ENCODE data around the gene ZBTB20.
"Not testable (repeated sequence)": the region's sequence is repeated elsewhere in the genome, so short reads cannot be mapped to it uniquely, and the experiment has no call there.

ZBTB20 gene

GRCh38 chr3:114823061-114823460, 324.0 kb downstream of the ZBTB20 start:
- H3K27ac ChIP-seq (ENCODE audit: low read length) = no peak overlapping the region
- H3K27me3 ChIP-seq (ENCODE audit: insufficient read depth, low read length, poor library complexity) = no peaks in the 10 kb centered on the region
- H3K9me3 ChIP-seq (ENCODE audit: insufficient read depth, low read length, severe bottlenecking) = no peaks in the 10 kb centered on the region
- H4K20me1 ChIP-seq (ENCODE audit: insufficient read depth, low read length) = no peaks in the 10 kb centered on the region
- no peak overlapping the region for H3K4me2 ChIP-seq (ENCODE audit: insufficient read depth, low read length)
- ATAC-seq (ENCODE audit: insufficient read depth, low read depth) (no peak), DNase-seq (no peak)
- H3K4me3 ChIP-seq (ENCODE audit: low read depth in 1 of 2, low read length in 2 of 2) = no peak overlapping the region
- no peaks in the 10 kb centered on the region for H3K36me3 ChIP-seq (ENCODE audit: insufficient read depth, low read length)
- H3K9ac ChIP-seq (ENCODE audit: low read depth, low read length) = no peak overlapping the region
- TF ChIP-seq EZH2 (IDR thresholded peaks at IDR 0.05; ENCODE audit: borderline replicate concordance, low read depth, low read length, severe bottlenecking) = no peak
- no peak for TF ChIP-seq CTCF (IDR thresholded peaks at IDR 0.05; ENCODE audit: borderline replicate concordance, extremely low read depth, low read length, poor library complexity, severe bottlenecking)
- no peak overlapping the region for H2AFZ ChIP-seq (ENCODE audit: low read depth, low read length)
- H3K79me2 ChIP-seq (ENCODE audit: insufficient read depth, low read length) = no peaks in the 10 kb centered on the region
- H3K4me1 ChIP-seq (ENCODE audit: insufficient read depth, low read length) = no peaks in the 10 kb centered on the region

- Histone ChIP-seq H3K4me1 (ENCODE audit: insufficient read depth, low read length) (no peaks in the 10 kb centered on the region), H3K79me2 (ENCODE audit: insufficient read depth, low read length) (no peaks in the 10 kb centered on the region), H3K27me3 (ENCODE audit: insufficient read depth, low read length, poor library complexity) (no peaks in the 10 kb centered on the region), H3K27ac (ENCODE audit: low read length) (no peak overlapping the region), H3K36me3 (ENCODE audit: insufficient read depth, low read length) (no peaks in the 10 kb centered on the region), H3K9ac (ENCODE audit: low read depth, low read length) (no peak overlapping the region), H2AFZ (ENCODE audit: low read depth, low read length) (no peak overlapping the region), H4K20me1 (ENCODE audit: insufficient read depth, low read length) (no peaks in the 10 kb centered on the region), H3K4me3 (ENCODE audit: low read depth in 1 of 2, low read length in 2 of 2) (no peak overlapping the region), H3K4me2 (ENCODE audit: insufficient read depth, low read length) (no peak overlapping the region), H3K9me3 (ENCODE audit: insufficient read depth, low read length, severe bottlenecking) (no peaks in the 10 kb centered on the region)
- ATAC-seq (ENCODE audit: insufficient read depth, low read depth) = no peak
- no peak for DNase-seq
- TF ChIP-seq EZH2 (IDR thresholded peaks at IDR 0.05; ENCODE audit: borderline replicate concordance, low read depth, low read length, severe bottlenecking) (no peak), CTCF (IDR thresholded peaks at IDR 0.05; ENCODE audit: borderline replicate concordance, extremely low read depth, low read length, poor library complexity, severe bottlenecking) (no peak)
These were observed 331.0 kb downstream of the ZBTB20 start for GRCh38 chr3:114816052-114816451.

- H3K4me1 ChIP-seq (ENCODE audit: insufficient read depth, low read length); H3K9me3 ChIP-seq (ENCODE audit: insufficient read depth, low read length, severe bottlenecking); H3K4me2 ChIP-seq (ENCODE audit: insufficient read depth, low read length); H3K79me2 ChIP-seq (ENCODE audit: insufficient read depth, low read length); H3K4me3 ChIP-seq (ENCODE audit: low read depth in 1 of 2, low read length in 2 of 2); H4K20me1 ChIP-seq (ENCODE audit: insufficient read depth, low read length); H3K27me3 ChIP-seq (ENCODE audit: insufficient read depth, low read length, poor library complexity); ATAC-seq (ENCODE audit: insufficient read depth, low read depth); H3K36me3 ChIP-seq (ENCODE audit: insufficient read depth, low read length); H3K27ac ChIP-seq (ENCODE audit: low read length); DNase-seq; H3K9ac ChIP-seq (ENCODE audit: low read depth, low read length); H2AFZ ChIP-seq (ENCODE audit: low read depth, low read length): not testable (repeated sequence)
These were observed 334.4 kb downstream of the ZBTB20 start for GRCh38 chr3:114812541-114813238.

- H3K27me3 ChIP-seq (ENCODE audit: insufficient read depth, low read length, poor library complexity) = no peaks in the 10 kb centered on the region
- no peak overlapping the region for H2AFZ ChIP-seq (ENCODE audit: low read depth, low read length)
- no peaks in the 10 kb centered on the region for H3K36me3 ChIP-seq (ENCODE audit: insufficient read depth, low read length)
- no peak overlapping the region for H3K27ac ChIP-seq (ENCODE audit: low read length)
- H3K4me2 ChIP-seq (ENCODE audit: insufficient read depth, low read length) = no peak overlapping the region
- no peak for TF ChIP-seq EZH2 (IDR thresholded peaks at IDR 0.05; ENCODE audit: borderline replicate concordance, low read depth, low read length, severe bottlenecking)
- TF ChIP-seq CTCF (IDR thresholded peaks at IDR 0.05; ENCODE audit: borderline replicate concordance, extremely low read depth, low read length, poor library complexity, severe bottlenecking) = no peak
- H4K20me1 ChIP-seq (ENCODE audit: insufficient read depth, low read length) = no peaks in the 10 kb centered on the region
- no peaks in the 10 kb centered on the region for H3K4me1 ChIP-seq (ENCODE audit: insufficient read depth, low read length)
- DNase-seq (no peak), ATAC-seq (ENCODE audit: insufficient read depth, low read depth) (no peak)
- H3K4me3 ChIP-seq (ENCODE audit: low read depth in 1 of 2, low read length in 2 of 2) = no peak overlapping the region
- H3K9ac ChIP-seq (ENCODE audit: low read depth, low read length) = no peak overlapping the region
- no peaks in the 10 kb centered on the region for H3K9me3 ChIP-seq (ENCODE audit: insufficient read depth, low read length, severe bottlenecking)
- no peaks in the 10 kb centered on the region for H3K79me2 ChIP-seq (ENCODE audit: insufficient read depth, low read length)
These were observed 337.2 kb downstream of the ZBTB20 start for GRCh38 chr3:114809668-114810413.

All from DND-41 (cell line).